DND-41 (cell line): Measurements from ENCODE around the gene TMEM184B.

Experiments
- EZH2 ChIP-seq: IDR thresholded peaks from 3 replicates; pipeline ENCODE4 v1.6.1; 2012; ENCODE audit warnings: borderline replicate concordance, low read depth, mild to moderate bottlenecking, moderate library complexity, low read length, inconsistent platforms; ENCODE audit not compliant: severe bottlenecking
- TF ChIP-seq, protein P1 (sequence below): IDR thresholded peaks from 2 replicates; pipeline ENCODE4 v1.5.1; 2012; ENCODE audit warnings: borderline replicate concordance, low read length, moderate library complexity, mild to moderate bottlenecking; ENCODE audit not compliant: poor library complexity, severe bottlenecking; ENCODE audit errors: extremely low read depth

GRCh38 chr22:38203855-38204514 is 68.8 kb downstream of the TMEM184B start:
- TF ChIP-seq, protein P1, sequence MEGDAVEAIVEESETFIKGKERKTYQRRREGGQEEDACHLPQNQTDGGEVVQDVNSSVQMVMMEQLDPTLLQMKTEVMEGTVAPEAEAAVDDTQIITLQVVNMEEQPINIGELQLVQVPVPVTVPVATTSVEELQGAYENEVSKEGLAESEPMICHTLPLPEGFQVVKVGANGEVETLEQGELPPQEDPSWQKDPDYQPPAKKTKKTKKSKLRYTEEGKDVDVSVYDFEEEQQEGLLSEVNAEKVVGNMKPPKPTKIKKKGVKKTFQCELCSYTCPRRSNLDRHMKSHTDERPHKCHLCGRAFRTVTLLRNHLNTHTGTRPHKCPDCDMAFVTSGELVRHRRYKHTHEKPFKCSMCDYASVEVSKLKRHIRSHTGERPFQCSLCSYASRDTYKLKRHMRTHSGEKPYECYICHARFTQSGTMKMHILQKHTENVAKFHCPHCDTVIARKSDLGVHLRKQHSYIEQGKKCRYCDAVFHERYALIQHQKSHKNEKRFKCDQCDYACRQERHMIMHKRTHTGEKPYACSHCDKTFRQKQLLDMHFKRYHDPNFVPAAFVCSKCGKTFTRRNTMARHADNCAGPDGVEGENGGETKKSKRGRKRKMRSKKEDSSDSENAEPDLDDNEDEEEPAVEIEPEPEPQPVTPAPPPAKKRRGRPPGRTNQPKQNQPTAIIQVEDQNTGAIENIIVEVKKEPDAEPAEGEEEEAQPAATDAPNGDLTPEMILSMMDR, result no peak
- TF ChIP-seq EZH2, result no peak
